A673 (cell line): ENCODE measurements around the gene ERVW-1.

Experiments used
- CTCF ChIP-seq: fragments of 300-800, 200-600 bp; sonication (generic); conservative IDR thresholded peaks from 2 replicates; pipeline ENCODE4 v1.5.1; 2017; ENCODE audit warnings: low read depth, mild to moderate bottlenecking, antibody characterized with exemption, low read length, moderate library complexity, mixed read lengths
- EZH2 ChIP-seq: fragments of 200-600 bp; sonication (generic); IDR thresholded peaks from 2 replicates; pipeline ENCODE4 v1.6.1; 2017; ENCODE audit warnings: borderline replicate concordance, low read depth, mild to moderate bottlenecking, mixed read lengths, antibody characterized with exemption, low read length; ENCODE audit not compliant: poor library complexity, severe bottlenecking

GRCh38 chr7:92506363-92506762, 28.6 kb upstream of the ERVW-1 start:
- TF ChIP-seq CTCF (no peak), EZH2 (no peak)
